ENCODE results near the gene WIZ. TPM values are rescaled to one million over a fixed set of nuclear protein-coding genes. Genes with fewer than 3 reads are reported as not detected.
"Not testable (repeated sequence)": the region's sequence is repeated elsewhere in the genome, so short reads cannot be mapped to it uniquely, and the experiment has no call there.

WIZ gene
- total RNA-seq, 4 donors from 2014 or later: 23.0 to 48.5 (median 29.6) TPM

- Histone ChIP-seq H3K9me3 (no peaks in the 10 kb centered on the region), H3K4me1 (peaks cover 3 to 13% of the 10 kb centered on the region in 2 donors), H3K27ac (no peak overlapping the region), H3K4me3 (replicated peaks in 1 of 3) (no peak overlapping the region), H3K36me3 (no peaks in the 10 kb centered on the region), H3K27me3 (peaks cover 4% of the 10 kb centered on the region)
- whole genome bisulfite sequencing, 2 donors: 64 to 78% methylated on average over 5 of the region's 5 CpGs
- DNase-seq: no peak
- TF ChIP-seq POLR2A (IDR thresholded peaks at IDR 0.05) (no peak), CTCF (IDR thresholded peaks at IDR 0.05) (no peak)
- intact Hi-C loops (cut with DNase I): no loop called here
Measured at GRCh38 chr19:15476325-15476724, 26.6 kb upstream of the WIZ start.

- intact Hi-C loops (cut with DNase I): no loop called here
- peaks cover 3 to 13% of the 10 kb centered on the region in 2 donors for H3K4me1 ChIP-seq
- TF ChIP-seq POLR2A (IDR thresholded peaks at IDR 0.05): no peak
- no peak for TF ChIP-seq CTCF (IDR thresholded peaks at IDR 0.05)
- peaks cover 4% of the 10 kb centered on the region for H3K27me3 ChIP-seq
- no peak for DNase-seq
- no peaks in the 10 kb centered on the region for H3K36me3 ChIP-seq
- 93 to 96% methylated on average over 6 to 9 of the region's 10 CpGs for WGBS, 2 donors
- no peaks in the 10 kb centered on the region for H3K9me3 ChIP-seq
- H3K4me3 ChIP-seq (replicated peaks in 1 of 3): no peak overlapping the region
- no peak overlapping the region for H3K27ac ChIP-seq
Measured at GRCh38 chr19:15475611-15476010, 25.9 kb upstream of the WIZ start.

- Histone ChIP-seq H3K27ac (no peak overlapping the region), H3K27me3 (peaks cover 4% of the 10 kb centered on the region), H3K4me3 (replicated peaks in 1 of 3) (no peak overlapping the region), H3K9me3 (no peaks in the 10 kb centered on the region), H3K36me3 (no peaks in the 10 kb centered on the region), H3K4me1 (peaks cover 1 to 9% of the 10 kb centered on the region in 2 donors)
- 87 to 90% methylated on average over 4 of the region's 4 CpGs for WGBS, 2 donors
- DNase-seq: no peak
- no peak for TF ChIP-seq POLR2A (IDR thresholded peaks at IDR 0.05)
- no peak for TF ChIP-seq CTCF (IDR thresholded peaks at IDR 0.05)
- intact Hi-C loops (cut with DNase I): no loop called here
Measured at GRCh38 chr19:15475169-15475568, 25.4 kb upstream of the WIZ start.

GRCh38 chr19:15473821-15474220 is 24.1 kb upstream of the WIZ start:
- H3K4me1 ChIP-seq; H3K27ac ChIP-seq; H3K4me3 ChIP-seq (replicated peaks in 1 of 3); H3K9me3 ChIP-seq; H3K36me3 ChIP-seq; DNase-seq; intact Hi-C loops (cut with DNase I): not testable (repeated sequence)
- 77 to 79% methylated on average over 4 of the region's 4 CpGs for WGBS, 2 donors
- peaks cover 13% of the 10 kb centered on the region for H3K27me3 ChIP-seq

GRCh38 chr19:15471639-15472101 is 21.9 kb upstream of the WIZ start:
- WGBS, 2 donors: 41 to 53% methylated on average over 26 to 29 of the region's 31 CpGs
- H3K9me3 ChIP-seq: no peaks in the 10 kb centered on the region
- H3K4me1 ChIP-seq: peaks cover 0 to 7% of the 10 kb centered on the region in 2 donors
- H3K27me3 ChIP-seq: peaks cover 13% of the 10 kb centered on the region
- no peak overlapping the region for H3K27ac ChIP-seq
- no peaks in the 10 kb centered on the region for H3K36me3 ChIP-seq
- TF ChIP-seq CTCF (IDR thresholded peaks at IDR 0.05) (no peak), POLR2A (IDR thresholded peaks at IDR 0.05) (no peak)
- no peak for DNase-seq
- intact Hi-C loops (cut with DNase I): no loop called here
- no peak overlapping the region for H3K4me3 ChIP-seq (replicated peaks in 1 of 3)
